HG02943 (cell line): ENCODE data around the gene GTF2A2.
"Not testable (repeated sequence)": the region's sequence is repeated elsewhere in the genome, so short reads cannot be mapped to it uniquely, and the experiment has no call there.

Experiments used
- ATAC-seq: cut with Tn5 transposase; IDR thresholded peaks from one replicate; pipeline ENCODE4 v1.9.1; 2021; ENCODE audit warnings: mild to moderate bottlenecking, low read depth, moderate library complexity; ENCODE audit not compliant: unreplicated experiment

Gene GTF2A2

DNA sequence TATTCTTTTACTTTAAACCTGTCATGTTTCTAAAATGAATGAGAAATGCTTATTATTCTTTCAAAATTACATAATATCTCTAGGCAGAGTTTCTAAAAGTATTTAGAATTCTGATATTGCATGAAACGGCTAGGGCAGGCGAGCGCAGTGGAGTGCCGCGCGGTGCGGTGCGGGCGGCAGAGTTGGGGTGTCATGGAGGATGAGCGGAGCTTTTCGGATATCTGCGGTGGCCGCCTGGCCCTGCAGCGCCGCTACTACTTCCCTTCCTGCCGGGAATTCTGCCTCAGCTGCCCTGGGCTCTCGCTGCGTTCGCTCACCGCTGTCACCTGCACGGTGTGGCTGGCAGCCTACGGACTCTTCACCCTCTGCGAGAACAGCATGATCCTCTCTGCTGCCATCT is 19.2 kb upstream of the GTF2A2 start:
- ATAC-seq: no peak

DNA sequence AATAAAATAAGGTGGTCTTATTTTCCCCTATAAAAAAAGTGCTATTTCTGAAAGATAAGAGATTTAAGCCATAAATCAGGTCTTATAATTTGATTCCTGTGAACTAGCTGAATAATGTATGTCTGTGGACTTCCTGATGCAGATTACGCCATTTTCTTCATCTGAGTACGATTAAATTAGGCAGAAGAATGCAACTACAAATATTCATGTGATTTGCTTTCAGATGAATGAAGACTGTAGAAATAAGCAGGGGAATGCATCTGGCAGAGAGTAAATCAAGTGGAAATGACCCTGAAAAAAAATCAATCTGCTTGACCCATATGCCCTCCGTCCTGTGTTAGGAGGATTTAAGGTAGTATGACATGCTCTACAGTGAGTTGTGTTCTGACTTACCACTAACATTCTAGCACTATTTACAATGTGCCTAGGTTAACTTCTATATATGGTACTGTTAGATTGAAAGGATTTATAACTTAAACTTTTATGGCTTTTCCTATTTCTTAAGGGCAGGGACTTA is 17.1 kb upstream of the GTF2A2 start:
- no peak for ATAC-seq

DNA sequence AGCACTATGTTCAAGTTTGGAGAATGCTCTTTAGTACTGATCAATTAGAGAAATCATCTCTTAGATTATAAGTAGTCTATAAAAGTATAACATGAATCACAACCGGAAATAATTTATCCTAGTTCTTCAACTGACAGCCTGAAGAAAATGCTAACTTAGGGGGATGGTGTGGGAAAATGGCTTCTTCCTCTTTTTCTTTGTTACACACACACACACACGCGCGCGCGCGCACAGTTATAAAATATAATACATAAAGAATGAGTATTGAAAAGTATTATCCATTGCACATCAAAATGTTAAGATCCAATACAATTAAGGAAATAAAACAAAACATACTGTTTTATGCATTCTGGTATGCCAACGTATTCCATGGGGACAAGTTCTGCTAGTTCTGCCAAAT is 11.2 kb upstream of the GTF2A2 start:
- ATAC-seq: no peak

DNA sequence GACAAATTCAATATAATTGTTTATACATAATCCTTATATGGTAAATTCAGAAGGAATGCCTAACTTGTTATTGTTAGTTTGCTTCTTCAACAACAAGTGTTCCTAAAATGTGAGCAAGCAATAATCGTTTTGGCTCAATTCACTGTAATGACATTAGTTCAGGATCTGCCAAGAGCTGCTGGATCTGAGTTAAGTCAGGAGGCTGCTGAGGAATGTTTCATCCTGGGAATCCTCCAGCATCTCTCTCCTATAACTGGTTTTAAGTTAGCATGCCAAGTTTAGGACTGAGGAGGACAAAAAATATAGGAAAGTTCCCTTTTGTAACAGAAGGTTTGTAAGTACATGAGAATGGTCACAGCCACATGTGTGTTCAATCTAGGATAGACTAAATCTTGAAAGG is 4.9 kb upstream of the GTF2A2 start:
- ATAC-seq: no peak

DNA sequence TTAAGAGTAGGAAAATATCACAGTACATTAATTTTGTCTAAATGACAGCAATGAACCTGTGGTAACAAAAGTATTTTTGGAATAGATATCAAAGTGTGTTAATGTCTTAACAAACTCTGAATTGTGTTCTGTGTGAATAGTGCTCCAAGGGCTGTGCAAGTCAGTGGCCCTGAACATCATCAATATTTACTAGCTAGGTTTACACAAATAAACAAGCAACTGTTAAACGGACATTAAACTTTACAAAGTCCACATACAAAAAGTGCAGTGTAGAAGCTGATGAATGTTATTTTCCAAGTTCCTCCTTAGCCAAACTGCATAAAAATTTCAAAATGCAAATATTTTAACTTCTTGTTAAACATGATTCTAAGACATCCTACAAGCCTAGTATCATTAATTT is 2.1 kb upstream of the GTF2A2 start:
- ATAC-seq: no peak

DNA sequence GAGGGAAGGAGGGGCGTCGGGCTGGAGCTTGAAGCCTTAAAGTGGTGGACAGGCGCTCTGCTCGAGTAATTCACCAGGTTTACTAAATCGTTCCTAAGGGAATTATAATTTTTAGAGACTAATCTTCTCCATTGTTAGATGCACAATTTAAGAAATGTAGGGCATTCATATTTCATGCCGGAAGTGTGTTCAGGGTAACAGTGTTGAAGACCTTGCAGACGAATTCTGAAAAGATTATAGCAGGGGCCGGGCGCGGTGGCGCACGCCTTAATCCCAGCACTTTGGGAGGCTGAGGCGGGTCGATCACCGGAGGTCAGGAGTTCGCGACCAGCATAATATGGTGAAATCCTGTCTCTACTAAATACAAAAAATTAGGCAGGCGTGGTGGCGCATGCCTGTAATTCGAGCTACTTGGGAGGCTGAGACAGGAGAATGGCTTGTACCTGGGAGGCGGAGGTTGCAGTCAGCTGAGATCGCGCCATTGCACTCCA is 365 bp upstream of the GTF2A2 start:
- ATAC-seq: peak; percentile 18

DNA sequence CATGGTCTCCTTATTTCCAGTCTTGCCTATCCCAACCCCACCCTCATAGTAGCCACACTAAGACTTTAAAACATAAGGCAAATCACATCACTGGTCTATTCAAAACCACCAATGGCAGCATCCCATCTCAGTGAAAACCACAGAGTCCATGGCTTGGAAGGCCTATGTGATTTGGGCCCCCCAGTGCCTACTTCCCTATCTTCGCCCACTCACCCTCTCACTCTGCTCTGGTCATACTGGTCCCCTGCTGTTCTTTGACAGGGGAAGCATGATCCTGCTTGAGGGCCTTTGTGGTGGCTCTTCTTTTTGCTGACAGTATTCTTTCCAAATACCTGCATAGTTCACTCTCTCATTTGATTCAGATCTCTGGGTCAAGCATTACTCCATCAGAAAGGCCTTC is 3.3 kb downstream of the GTF2A2 start:
- no peak for ATAC-seq

DNA sequence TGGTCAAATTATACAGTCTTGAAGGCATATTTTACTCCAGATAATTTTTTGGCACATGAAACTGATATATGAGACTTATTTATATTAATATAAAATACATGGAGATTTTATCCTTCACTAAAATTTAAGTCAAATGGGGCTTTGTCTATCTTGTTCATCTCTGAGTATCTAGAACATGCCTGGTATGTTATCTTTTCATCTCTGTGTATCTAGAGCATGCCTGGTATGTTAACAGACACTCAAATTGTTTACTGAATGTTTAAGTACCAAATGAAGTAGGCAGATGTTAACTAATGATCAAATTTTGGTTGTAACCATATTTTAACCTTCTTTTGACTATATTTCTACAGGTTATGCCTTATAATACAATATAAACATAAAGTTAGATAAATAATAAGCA is 7.7 kb downstream of the GTF2A2 start:
- no peak for ATAC-seq

DNA sequence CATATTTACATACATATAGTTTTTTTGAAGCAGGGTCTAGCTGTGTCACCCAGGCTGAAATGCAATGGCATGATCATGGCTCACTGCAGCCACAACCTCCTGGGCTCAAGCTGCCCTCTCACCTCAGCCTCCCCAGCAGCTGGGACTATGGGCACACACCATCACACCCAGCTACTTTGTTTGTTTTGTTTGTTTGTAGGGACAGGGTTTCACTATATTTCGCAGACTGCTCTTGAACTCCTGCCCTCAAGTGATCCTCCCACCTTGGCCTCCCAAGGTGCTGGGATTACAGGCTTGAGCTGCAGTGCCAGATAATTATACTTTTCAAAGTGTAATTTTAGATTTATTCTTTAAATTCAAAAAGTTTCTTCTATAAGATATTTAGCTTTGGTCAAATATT is 10.2 kb downstream of the GTF2A2 start:
- no peak for ATAC-seq

DNA sequence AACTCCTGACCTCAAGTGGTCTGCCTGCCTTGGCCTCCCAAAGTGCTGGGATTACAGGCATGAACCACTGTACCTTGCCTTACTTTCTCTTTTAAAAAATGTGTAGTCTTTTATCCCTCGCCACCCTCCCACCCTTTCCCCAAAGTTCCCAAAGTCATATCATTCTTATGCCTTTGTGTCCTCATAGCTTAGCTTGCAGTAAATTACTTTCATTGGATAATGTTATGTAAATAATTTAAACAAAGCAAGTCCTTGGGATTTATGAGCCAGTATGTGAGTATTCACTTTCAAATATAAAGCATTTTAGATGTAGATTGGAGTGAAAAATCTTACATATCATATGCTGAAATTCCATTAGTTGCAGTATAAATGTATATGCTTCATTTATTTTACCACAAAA is 11.0 kb downstream of the GTF2A2 start:
- no peak for ATAC-seq

DNA sequence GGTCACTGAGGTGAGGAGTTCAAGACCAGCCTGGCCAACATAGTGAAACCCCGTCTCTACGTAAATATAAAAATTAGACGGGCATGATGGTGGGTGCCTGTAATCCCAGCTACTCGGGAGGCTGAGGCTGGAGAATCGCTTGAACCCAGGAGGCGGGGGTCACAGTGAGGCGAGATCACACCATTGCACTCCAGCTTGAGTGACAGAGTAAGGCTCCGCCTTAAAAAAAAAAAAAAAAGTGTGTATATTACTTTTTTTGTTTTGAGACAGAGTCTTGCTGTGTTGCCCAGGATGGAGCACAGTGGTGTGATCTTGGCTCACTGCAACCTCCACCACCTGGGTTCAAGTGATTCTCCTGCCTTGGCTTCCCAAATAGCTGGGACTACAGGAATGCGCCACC is 11.5 kb downstream of the GTF2A2 start:
- not testable (repeated sequence) for ATAC-seq

DNA sequence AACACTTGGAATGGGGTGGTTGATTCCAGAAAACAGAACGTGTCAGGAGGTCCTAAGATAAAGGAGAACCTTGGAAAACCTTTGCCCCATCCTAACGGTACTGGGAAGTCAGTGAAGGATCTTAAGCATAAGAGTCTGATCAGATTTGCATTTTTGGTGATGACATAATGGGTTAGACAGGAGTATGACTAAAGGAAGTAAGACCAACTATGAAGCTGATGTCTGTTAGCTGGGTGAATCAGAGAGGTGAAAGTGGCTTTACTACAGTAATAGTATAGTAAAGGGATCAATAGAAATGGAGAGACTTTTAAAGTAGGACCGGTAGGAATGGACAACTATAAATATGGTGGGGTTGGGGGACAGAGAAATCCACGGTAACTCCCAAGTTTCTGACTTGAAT is 12.6 kb downstream of the GTF2A2 start:
- no peak for ATAC-seq

DNA sequence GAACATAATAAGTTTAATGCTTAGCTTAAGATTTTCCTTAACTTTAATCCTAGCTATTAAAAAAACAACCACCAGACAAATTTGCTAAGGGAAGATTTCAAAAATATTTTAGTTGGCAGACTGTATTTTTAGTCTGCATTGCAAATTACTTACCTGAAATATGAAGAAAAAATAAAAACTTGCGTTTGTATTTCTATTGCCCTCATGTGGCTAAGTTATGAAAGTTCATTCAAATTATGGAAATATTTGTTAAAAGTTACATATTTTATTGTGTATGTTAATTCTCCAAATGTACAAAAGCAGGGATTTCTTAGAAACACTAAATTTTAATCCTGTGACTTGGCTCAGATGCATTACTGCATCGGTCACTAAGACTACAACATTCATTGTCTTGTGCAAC is 15.0 kb downstream of the GTF2A2 start:
- ATAC-seq: no peak

DNA sequence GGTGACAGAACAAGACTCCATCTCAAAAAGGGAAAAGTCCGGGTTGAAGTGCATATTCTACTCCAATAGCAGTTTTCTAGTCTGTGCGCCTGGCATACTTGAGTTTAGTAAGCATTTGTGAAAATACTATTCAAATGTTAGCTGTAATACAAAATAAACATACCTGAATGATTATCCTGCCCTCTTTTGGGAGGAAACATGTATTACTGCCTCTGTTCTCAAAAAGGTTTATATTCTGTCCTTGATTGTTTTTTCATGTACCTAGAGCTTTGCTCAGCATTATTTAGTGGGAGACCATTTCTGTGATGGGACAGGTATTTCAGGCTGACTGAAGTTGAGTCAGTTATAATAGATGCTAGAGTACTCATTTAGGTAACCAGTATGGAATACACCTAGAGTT is 19.8 kb downstream of the GTF2A2 start:
- ATAC-seq: not testable (repeated sequence)

DNA sequence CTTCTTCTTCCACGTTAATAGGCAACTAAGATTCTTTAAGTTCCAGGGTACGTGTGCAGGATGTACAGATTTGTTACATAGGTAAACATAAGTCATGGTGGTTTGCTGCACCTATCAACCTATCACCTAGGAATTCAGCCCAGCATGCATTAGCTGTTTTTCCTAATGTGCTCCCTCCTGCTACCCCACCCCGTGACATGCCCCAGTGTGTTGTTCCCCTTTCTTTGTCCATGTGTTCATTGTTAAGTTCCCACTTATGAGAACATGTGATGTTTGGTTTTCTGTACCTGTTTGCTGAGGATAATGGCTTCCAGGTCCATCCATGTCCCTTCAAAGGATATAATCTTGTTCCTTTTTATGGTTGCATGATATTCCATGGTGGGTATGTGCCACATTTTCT is 21.1 kb downstream of the GTF2A2 start:
- ATAC-seq: no peak

DNA sequence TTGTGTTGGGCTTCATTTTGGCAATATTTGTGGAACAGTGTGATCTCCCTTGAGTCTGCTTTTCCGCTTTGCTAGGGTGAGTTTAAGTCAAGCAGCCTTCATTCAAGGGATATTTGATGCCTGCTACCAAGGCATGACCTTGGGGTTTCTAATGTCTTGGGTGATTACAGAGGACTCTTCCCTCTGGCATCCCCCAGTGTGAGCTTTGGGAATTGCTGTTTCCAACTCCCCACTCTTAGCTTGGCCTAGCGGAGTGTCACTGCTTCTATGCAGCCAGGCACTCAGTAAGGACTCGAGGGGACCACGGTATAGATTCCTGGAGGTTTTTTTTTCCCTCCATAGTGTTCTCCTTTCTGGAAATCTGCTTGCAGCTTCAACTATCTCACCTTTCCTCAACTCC is 24.6 kb downstream of the GTF2A2 start:
- no peak for ATAC-seq

DNA sequence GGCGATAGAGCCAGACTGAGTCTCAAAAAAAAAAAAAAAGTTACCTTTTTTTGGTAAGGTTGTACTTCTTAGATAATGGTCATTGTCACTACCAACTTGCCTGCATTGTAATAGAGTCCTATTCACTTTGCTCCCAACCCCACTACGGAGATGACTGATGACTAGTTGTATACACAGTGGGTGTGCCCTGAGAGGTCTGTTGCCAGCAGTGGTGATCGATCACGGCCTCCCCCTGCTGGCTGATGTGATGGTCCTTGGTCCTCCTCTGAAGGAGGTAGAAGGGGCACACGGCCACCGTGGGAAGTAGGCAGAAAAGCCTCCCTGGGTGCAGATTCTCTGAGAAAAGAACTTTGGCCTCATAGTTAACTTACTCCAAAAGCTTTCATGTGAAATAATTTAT is 35.0 kb downstream of the GTF2A2 start:
- no peak for ATAC-seq

DNA sequence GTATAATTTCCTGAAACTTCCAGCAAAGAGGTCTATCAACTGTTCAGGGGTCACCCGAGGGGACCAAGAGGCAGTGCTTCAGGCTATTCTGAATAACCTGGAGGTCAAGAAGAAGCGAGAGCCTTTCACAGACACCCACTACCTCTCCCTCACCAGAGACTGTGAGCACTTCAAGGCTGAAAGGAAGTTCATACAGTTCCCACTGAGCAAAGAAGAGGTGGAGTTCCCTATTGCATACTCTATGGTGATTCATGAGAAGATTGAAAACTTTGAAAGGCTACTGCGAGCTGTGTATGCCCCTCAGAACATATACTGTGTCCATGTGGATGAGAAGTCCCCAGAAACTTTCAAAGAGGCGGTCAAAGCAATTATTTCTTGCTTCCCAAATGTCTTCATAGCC is 38.9 kb downstream of the GTF2A2 start:
- no peak for ATAC-seq

DNA sequence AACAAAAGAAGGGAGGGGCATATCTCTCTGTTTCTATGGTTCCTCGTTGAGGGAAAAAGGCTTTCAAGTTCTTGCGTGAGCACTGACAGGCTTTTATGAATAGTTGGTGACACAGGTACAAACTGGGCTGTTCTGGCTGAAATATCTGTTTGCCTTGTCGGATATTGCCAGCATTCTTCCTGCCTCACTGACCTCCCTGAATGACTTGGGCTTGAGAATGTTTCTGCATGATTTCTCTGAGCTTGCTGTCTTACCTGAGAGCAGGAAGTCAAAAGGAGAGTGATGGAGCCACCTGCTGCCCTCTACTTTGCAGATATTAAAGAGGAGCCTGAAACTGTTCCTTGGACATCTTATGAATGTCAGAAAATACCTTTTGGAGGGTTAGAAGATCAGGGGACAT is 40.9 kb downstream of the GTF2A2 start:
- ATAC-seq: no peak

DNA sequence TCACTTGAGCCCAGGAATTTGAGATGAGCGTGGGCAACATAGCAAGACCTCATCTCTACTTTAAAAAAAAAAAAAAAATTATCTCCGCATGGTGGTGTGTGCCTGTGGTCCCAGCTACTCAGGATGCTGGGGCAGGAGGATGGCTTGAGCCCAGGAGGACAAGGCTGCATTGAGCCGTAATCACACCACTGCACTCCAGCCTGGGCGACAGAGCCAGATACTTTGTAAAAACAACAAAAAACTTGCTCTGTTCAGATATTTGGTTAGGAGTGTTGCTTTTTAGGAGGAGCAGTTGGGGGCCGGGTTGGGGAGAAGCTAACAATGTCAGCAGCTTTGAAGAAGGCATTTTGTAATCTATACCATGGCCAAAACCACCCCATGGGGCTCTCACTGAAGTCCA is 41.7 kb downstream of the GTF2A2 start:
- no peak for ATAC-seq

DNA sequence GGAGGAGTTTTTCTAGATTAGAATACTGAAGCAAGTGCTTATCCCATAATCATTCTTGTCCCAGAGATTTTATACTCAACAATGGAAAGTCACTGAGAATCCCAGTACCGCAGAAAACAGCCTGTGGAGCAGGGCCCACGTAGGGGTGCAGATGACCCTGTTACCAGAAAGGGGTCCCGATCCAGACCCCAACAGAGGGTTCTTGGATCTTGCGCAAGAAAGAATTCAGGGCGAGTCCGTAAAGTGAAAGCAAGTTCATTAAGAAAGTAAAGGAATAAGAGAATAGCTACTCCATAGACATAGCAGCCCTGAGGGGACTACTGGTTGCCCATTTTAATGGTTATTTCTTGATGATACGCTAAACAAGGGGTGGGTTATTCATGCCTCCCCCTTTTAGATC is 43.2 kb downstream of the GTF2A2 start:
- ATAC-seq: no peak

DNA sequence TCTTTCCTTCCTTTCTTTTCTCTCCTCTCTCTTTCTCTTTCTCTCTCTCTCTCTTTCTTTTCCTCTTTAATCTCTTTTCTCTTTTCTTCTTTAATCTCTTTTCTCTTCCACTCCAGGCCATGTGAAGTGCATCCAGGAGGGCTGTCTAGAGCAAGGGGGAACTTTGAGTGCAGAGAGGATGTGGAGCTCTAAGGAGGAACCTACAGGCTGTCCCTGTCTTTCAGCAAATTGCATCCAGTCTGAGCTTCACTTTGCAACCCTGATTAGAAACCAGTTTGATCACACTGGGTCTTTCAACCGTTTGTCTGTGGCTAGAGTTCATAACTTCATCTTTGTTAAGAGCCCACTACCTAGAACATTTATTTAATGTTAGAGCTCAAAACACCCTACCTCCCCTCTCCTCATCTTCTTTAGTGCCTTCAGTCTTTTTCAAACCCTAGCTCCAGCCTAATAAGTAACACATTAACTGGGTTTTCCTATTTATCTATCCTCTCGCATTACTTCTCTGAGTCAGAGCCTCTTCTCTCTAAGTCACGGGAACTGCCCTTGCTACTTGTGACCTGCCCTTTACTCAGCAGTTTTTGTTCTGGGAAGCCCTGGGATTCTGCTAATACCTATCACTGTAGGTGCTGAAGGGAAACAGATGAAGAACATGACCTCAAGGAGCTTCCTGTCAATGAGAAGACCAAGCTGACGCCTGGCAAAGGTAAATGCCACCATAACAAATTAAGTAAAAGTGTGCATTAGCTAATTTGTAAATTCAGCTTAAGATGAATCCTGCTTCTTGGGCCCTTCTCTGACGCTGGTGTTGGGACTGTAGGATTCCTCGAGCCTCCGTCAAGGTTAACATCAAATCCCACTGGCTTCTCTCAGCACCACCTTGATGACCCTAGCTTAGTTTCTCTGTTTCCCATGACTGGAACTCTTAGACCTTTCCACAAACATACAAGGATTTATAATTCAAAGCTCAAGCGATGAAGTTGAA is 45.7 kb downstream of the GTF2A2 start, which contains the start of gene GCNT3:
Gene GCNT3, plus strand, starts transcription at position 508 of the 985 bp plus-strand sequence. CDS start 6,456 bp downstream, outside the sequence.
- ATAC-seq: no peak
